DOHH2 (cell line): Measurements from ENCODE around the gene ADAM10.

Experiments used
- CTCF ChIP-seq: fragments of 200-600 bp; sonication (generic); IDR thresholded peaks from one replicate; pipeline ENCODE4 v1.5.1; 2014; ENCODE audit warnings: antibody characterized with exemption, mild to moderate bottlenecking, low read depth, low read length; ENCODE audit not compliant: poor library complexity, severe bottlenecking
- EZH2phosphoT487 ChIP-seq: fragments of 200-600 bp; sonication (generic); IDR thresholded peaks from 2 replicates; pipeline ENCODE4 v1.6.1; 2017; ENCODE audit warnings: borderline replicate concordance, mild to moderate bottlenecking, antibody characterized with exemption, low read length, moderate library complexity, mixed read lengths

- TF ChIP-seq CTCF, result no peak
- no peak for TF ChIP-seq EZH2phosphoT487
Observed at GRCh38 chr15:58616171-58616570, 133.3 kb downstream of the ADAM10 start.
